NCI-H1930 (cell line): Measurements from ENCODE around the gene CEP85.
"Not testable (repeated sequence)": the region's sequence is repeated elsewhere in the genome, so short reads cannot be mapped to it uniquely, and the experiment has no call there.

Experiments used
- DNase-seq, 2 experiments: peaks; one replicate each; lab custom pipeline; 2025; lab: John Stamatoyannopoulos, UW

Gene CEP85

DNA sequence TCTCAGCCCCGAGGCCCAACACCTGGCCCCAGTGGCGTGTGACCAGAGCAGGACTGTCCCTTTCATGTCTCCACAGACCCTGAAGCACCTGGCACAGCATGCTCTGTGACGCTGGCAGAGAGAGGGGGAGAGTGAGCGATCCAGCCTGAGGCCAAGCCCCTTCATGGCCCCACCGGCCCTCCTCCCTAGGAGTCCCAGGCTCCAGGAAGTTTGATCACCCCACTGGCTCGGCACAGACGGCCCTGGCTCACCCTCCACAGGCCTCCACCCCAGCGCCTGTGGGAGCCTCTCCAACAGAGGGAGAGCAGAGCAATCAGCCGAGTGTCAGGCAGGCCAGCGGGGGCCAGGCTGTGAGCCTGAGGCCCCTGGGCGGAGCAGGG is 56.9 kb downstream of the CEP85 start:
- DNase-seq: no peak

- DNase-seq: no peak
These were observed 57.4 kb downstream of the CEP85 start for GRCh38 chr1:26291433-26291832.

GRCh38 chr1:26291939-26292338 is 57.9 kb downstream of the CEP85 start:
- no peak for DNase-seq

DNA sequence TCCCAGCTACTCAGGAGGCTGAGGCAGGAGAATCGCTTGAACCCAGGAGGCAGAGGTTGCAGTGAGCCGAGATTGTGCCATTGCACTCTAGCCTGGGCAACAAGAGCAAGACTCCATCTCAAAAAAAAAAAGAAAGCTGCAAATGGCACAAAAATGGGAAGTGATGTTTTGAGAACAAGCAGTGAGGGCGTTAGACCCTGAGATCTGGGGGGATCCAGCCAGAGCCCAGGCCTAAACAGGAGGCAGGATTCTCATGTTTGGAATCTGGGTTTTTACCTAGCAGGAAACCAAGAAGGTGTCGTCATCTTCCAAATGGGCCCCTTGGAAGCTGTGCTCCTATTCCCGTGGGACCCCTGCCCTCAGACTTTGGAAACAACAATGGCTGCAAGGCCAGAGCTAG is 58.7 kb downstream of the CEP85 start:
- not testable (repeated sequence) for DNase-seq

- no peak for DNase-seq
These were observed 60.0 kb downstream of the CEP85 start for GRCh38 chr1:26293911-26294463.

GRCh38 chr1:26295194-26296138 is 61.5 kb downstream of the CEP85 start:
- no peak for DNase-seq

GRCh38 chr1:26296340-26297056 is 62.5 kb downstream of the CEP85 start:
- no peak for DNase-seq

- no peak for DNase-seq
These were observed 63.2 kb downstream of the CEP85 start for GRCh38 chr1:26297057-26297790.

DNA sequence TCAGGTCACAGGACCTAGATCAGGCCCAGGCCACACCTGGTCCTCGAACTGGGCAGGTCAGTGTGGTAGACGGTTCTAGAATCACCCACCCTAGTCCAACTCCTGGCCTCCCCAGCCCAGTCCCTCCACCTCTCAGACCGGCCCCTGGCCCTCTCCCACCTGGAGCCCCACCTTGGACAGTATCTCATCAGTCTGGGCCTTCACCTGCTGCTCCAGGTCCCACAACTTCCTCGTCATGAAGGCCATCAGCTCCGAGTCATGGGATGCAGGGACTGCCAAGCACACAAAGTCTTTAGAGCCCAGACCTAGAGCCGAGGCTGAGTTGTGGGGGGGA is 63.8 kb downstream of the CEP85 start:
- DNase-seq: no peak

DNA sequence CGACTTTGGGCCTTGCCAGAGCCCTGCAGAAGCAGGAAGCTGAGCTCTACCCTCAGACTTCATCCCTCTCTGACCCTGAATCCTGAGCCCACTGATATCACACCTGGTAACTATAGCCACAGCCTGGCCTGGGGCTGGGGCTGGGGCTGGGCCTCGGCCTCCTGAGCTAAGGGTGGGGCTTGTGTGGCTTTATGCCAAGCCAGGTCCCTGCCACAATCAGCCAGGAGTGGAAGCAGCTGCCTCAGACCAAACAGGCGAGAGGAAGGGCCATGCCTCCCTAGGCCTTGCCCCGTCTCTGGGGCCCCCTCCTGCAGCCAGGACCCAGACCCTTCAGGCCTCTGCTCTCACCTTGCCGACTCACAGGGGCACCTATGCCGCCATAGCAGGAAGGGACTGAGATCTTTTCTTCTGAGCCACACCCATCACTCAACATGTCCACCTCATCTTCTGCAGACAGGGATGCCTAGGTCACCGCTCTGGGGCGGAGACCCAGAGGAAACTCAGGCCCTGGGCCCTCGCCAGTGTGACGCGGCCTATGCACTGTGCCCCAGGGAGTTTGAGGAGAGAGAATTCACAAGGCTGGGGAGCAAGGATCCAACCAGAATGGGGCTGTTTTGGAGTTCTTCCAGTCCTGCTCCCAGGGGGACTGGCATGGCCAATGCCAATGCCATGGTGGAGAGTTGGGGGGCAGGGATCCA is 66.7 kb downstream of the CEP85 start:
- no peak for DNase-seq

DNA sequence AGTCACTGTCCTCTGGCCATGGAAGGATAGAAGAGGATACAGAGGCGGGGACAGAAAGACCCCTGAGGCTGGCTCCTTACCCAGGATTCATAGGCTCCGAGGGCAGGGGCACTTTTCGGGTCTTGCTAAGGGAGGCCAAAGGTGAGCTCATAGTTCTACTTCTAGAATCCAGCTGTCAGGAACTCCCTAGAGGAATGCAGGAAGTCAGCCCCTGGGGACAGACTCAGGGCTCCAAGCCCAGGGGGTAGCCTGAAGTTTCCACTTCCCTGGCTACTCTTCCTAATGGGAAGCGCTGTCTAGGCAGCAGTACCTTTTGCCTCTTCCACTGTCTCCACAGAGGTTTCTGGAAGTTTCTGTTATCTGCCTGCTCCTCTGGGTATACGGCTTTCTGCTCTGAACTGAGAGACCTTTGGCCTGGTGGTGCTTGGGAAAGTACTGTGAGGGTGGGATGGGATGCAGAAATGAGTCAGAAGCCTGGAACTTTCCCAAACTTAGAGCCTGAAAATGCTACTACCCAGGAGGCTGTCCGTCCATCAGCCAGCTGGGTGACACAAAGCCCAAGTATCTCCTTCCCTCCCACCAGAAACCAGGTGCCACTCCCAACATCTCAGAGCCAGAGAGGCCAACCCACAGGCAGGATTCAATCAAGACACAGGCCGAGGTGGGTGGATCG is 68.9 kb downstream of the CEP85 start:
- DNase-seq: no peak

DNA sequence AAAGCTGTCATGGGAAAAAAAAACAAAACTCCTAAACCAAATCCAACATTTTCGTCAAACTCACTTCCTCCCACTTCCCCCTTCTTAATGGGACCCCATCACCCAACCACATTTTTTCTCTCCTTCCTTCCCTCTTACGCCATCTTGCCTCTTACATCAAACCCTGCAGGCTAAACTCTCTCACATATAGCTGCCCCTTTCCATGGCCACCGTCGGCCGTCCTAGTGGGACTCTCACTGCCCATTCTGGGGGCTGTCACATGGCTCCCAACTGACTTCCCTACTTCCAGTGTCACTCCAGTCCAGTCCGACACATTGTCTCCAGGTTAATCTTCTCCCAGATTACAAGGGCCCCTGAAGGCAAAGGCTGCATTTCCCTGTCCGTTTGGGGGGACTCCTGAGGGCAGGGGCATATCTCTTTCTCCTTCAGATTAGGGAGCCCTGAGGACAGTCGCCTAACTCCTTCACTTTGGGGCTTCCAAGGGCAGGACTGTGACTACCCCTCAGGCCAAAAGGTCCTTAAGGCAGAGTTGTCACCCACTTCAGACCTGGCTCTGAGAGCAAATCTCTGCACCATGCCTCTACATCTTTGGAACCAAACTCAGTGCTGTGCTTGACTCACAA is 71.8 kb downstream of the CEP85 start:
- DNase-seq: no peak

- peak; percentile 93 to 95 for DNase-seq
These were observed 72.6 kb downstream of the CEP85 start, which contains the start of gene UBXN11 for GRCh38 chr1:26306290-26307229. TSS of gene UBXN11 (minus strand) at chr1:26306636. CDS start at chr1:26302883, 3,753 bp downstream.

DNA sequence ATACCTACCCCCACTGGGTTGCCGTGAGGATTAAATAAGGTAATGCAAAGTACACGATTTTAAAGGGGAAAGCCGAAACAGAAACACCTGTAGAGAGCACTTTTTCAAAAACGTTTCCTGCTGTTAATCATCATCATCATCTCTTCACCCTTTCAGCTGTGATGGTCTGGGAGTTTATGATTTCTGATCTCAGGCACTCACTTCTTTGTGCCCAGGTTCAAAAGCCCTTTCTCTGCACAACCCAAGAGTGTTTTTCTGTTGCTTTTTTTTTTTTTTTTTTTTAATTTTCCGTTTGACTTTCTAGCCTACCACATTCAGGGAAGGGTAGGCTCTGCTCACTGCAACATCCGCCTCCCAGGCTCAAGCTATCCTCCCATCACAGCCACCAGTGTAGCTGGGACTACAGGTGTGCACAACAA is 73.4 kb downstream of the CEP85 start:
- no peak for DNase-seq

- not testable (repeated sequence) for DNase-seq
These were observed 74.2 kb downstream of the CEP85 start for GRCh38 chr1:26307966-26308899.

- no peak for DNase-seq
These were observed 80.5 kb downstream of the CEP85 start for GRCh38 chr1:26314501-26314900.

DNA sequence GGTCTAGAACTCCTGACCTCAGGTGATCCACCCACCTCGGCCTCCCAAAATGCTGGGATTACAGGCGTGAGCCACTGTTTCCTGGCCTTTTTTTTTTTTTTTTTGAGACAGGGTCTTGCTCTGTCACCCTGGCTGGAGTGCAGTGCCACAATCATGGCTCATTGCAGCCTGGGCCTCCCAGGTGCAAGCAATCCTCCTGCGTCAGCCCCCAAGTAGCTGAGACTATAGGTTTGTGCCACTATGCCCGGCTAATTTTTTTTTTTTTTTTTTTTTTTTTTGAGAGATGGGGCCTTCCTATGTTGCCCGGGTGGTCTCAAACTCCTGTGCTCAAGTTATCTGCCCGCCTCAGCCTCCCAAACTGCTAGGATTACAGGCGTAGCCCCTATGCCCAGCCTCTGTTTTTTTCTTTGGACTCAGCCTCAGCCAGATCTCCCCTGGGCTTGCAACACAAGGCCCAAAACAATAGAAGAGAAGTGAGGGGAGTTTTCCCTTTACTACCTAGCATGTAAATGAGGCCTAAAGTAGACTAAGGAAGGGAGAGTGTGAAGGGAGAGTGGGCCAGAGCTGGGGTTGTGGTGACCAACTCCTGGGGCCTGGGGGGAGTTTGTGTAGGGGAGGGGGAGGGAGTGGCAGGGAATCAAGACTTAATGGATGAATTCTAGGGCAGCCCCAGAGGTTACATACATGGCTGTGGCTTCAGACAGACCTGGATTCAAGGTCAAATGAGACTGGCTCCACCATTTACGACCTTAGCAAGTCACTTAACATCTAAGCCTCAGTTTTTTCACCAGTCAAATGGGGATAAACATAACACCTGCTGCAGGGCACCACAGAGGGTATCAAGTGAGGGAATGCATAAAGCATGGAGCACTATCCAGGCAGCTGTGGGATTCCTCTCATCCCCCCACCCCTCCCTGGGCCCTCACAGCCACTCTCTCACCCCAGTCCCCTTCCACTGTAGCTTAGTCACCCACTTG is 82.2 kb downstream of the CEP85 start:
- DNase-seq: no peak
